GM23338 (cell line): Measurements from ENCODE around the gene FNDC3B.

ENCODE experiments used
- CREB1 ChIP-seq: fragments of 250-450 bp; sonication (Bioruptor Pico); IDR thresholded peaks from 2 replicates; pipeline ENCODE4 v1.5.0; 2020; ENCODE audit warnings: low read depth, mild to moderate bottlenecking, moderate library complexity
- EZH2 ChIP-seq: fragments of 200-600 bp; sonication (generic); IDR thresholded peaks from one replicate; pipeline ENCODE4 v1.8.0; 2017; ENCODE audit warnings: antibody characterized with exemption, mild to moderate bottlenecking, low read depth; ENCODE audit not compliant: unreplicated experiment
- EZH2phosphoT487 ChIP-seq: fragments of 200-600 bp; sonication (generic); IDR thresholded peaks from one replicate; pipeline ENCODE4 v1.8.1; 2018; ENCODE audit warnings: antibody characterized with exemption; ENCODE audit not compliant: unreplicated experiment
- JUNB ChIP-seq: IDR thresholded peaks from one replicate; pipeline ENCODE4 v1.6.1; 2016; ENCODE audit warnings: antibody characterized with exemption; ENCODE audit not compliant: unreplicated experiment
- POLR2AphosphoS5 ChIP-seq: IDR thresholded peaks from 2 replicates; pipeline ENCODE4 v1.6.1; 2016; ENCODE audit warnings: antibody characterized with exemption, low read depth
- REST ChIP-seq: IDR thresholded peaks from one replicate; pipeline ENCODE4 v1.6.1; 2018; ENCODE audit warnings: antibody characterized with exemption; ENCODE audit not compliant: unreplicated experiment
- ZNF114 ChIP-seq: fragments of 250-450 bp; sonication (Bioruptor Pico); IDR thresholded peaks from 2 replicates; pipeline ENCODE4 v1.5.0; 2020; ENCODE audit warnings: mild to moderate bottlenecking, moderate library complexity
- ZNF331 ChIP-seq: fragments of 250-450 bp; sonication (Bioruptor Pico); IDR thresholded peaks from 2 replicates; pipeline ENCODE4 v1.5.0; 2020; ENCODE audit warnings: low read depth, mild to moderate bottlenecking, moderate library complexity
- TF ChIP-seq, protein P1 (sequence below), 2 experiments: fragments of 200-600 bp in 1 of 2; sonication (generic) in 1 of 2; conservative IDR thresholded peaks; 2 replicates each; pipeline versions ENCODE4 v1.5.1 to v1.6.1; 2016 to 2017; ENCODE audit warnings: antibody characterized with exemption in 2 of 2, low read depth in 2 of 2, mild to moderate bottlenecking in 2 of 2, moderate library complexity in 1 of 2

- TF ChIP-seq, protein P1, sequence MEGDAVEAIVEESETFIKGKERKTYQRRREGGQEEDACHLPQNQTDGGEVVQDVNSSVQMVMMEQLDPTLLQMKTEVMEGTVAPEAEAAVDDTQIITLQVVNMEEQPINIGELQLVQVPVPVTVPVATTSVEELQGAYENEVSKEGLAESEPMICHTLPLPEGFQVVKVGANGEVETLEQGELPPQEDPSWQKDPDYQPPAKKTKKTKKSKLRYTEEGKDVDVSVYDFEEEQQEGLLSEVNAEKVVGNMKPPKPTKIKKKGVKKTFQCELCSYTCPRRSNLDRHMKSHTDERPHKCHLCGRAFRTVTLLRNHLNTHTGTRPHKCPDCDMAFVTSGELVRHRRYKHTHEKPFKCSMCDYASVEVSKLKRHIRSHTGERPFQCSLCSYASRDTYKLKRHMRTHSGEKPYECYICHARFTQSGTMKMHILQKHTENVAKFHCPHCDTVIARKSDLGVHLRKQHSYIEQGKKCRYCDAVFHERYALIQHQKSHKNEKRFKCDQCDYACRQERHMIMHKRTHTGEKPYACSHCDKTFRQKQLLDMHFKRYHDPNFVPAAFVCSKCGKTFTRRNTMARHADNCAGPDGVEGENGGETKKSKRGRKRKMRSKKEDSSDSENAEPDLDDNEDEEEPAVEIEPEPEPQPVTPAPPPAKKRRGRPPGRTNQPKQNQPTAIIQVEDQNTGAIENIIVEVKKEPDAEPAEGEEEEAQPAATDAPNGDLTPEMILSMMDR (conservative IDR thresholded peaks at IDR 0.05; ENCODE audit: low read depth in 2 of 2): no peak
- TF ChIP-seq EZH2 (no peak), REST (no peak), POLR2AphosphoS5 (no peak), ZNF331 (CRISPR knock-in tag) (no peak), EZH2phosphoT487 (no peak), ZNF114 (CRISPR knock-in tag) (no peak), JUNB (no peak), CREB1 (no peak)
Observed at GRCh38 chr3:172003146-172003545, 36.2 kb upstream of the FNDC3B start.
